K562 (cell line): ENCODE measurements around the gene GBX1. TPM values are rescaled to one million over a fixed set of nuclear protein-coding genes. Genes with fewer than 3 reads are reported as not detected.
A peak's percentile ranks its signal among the peaks of the same experiment; 100 is the strongest.

Experiments used
- ATAC-seq: fragments of 200-7000 bp; cut with Tn5 transposase; 3 replicates; pipeline ENCODE4 v1.9.1; 2020; ENCODE audit warnings: moderate library complexity
- BruUV-seq: library from RNA; stranded (reverse); fragments of 400-500 nt; replicated peaks from 2 replicates; lab custom pipeline; 2021; lab: Mats Ljungman, UMichigan
- CTCF ChIA-PET: fragments of 300-600 bp; formaldehyde crosslinking; extraction: SDS; loops from one replicate; lab custom pipeline; 2021; ENCODE audit warnings: low intra/inter-chr PET ratio; lab: Yijun Ruan, JAX
- POLR2A ChIA-PET: fragments of 300-600, 350-650 bp; sonication (Branson Sonifier 250); formaldehyde crosslinking; extraction: SDS; loops from one replicate; lab custom pipeline; 2021; ENCODE audit warnings: antibody characterized with exemption, inconsistent platforms; lab: Yijun Ruan, JAX
- DNase-seq, 4 experiments: peaks; one replicate each; pipeline versions ENCODE4 v3.0.0 to v3.0.0-alpha.2; 2011 to 2018; ENCODE audit warnings: low spot score in 3 of 4, mixed read lengths in 3 of 4; ENCODE audit errors: extremely low read depth in 1 of 4
- FAIRE-seq: peaks from 2 replicates; lab custom pipeline; 2011; peaks lifted over from hg19 to GRCh38; lab: Jason Lieb, UNC
- H2AFZ ChIP-seq: 2 replicates; pipeline ENCODE4 v1.6.0; 2011; ENCODE audit warnings: low read depth, low read length, control low read depth, inconsistent platforms
- H3K27ac ChIP-seq: fragments of 200-600 bp; 3 replicates; pipeline ENCODE4 v1.8.0; 2011; ENCODE audit warnings: low read depth, mild to moderate bottlenecking, control low read depth, inconsistent platforms, low read length, moderate library complexity, mixed read lengths; ENCODE audit errors: extremely low read depth
- H3K27me3 ChIP-seq, 2 experiments: fragments of 300-600 bp in 1 of 2; 2 replicates in 1 of 2; 3 replicates in 1 of 2; pipeline versions ENCODE4 v1.6.0 to v1.8.0; 2011; ENCODE audit warnings: inconsistent platforms in 2 of 2, low read length in 2 of 2, mild to moderate bottlenecking in 1 of 2, mixed read lengths in 1 of 2, moderate library complexity in 1 of 2; ENCODE audit not compliant: control insufficient read depth in 2 of 2, insufficient read depth in 2 of 2
- H3K36me3 ChIP-seq: fragments of 300-600 bp; 3 replicates; pipeline ENCODE4 v1.8.0; 2011; ENCODE audit warnings: mild to moderate bottlenecking, low read length, inconsistent platforms; ENCODE audit not compliant: control insufficient read depth, insufficient read depth
- H3K4me1 ChIP-seq, 2 experiments: fragments of 200-600 bp in 1 of 2; replicated peaks in 1 of 2; 2 replicates in 1 of 2; 3 replicates in 1 of 2; pipeline versions ENCODE4 v1.5.1 to v1.8.0; 2011; ENCODE audit warnings: inconsistent platforms in 2 of 2, low read length in 2 of 2, mild to moderate bottlenecking in 1 of 2, mixed read lengths in 1 of 2, moderate library complexity in 1 of 2; ENCODE audit not compliant: control insufficient read depth in 2 of 2, insufficient read depth in 2 of 2
- H3K4me2 ChIP-seq: 2 replicates; pipeline ENCODE4 v1.6.1; 2011; ENCODE audit warnings: low read length, control low read depth, inconsistent platforms, mixed read lengths; ENCODE audit not compliant: insufficient read depth
- H3K4me3 ChIP-seq: fragments of 200-600 bp; sonication (generic), shearing (Covaris generic); 2 replicates; pipeline ENCODE4 v1.5.1; 2016; ENCODE audit warnings: control low read depth, inconsistent platforms
- H3K79me2 ChIP-seq: fragments of 200-600 bp; 3 replicates; pipeline ENCODE4 v1.8.0; 2011; ENCODE audit warnings: low read length, inconsistent platforms; ENCODE audit not compliant: control insufficient read depth, insufficient read depth
- H3K9ac ChIP-seq, 2 experiments: 2 replicates each; pipeline versions ENCODE4 v1.6.0 to v1.6.1; 2011; ENCODE audit warnings: low read depth in 2 of 2, low read length in 2 of 2, control low read depth in 1 of 2, inconsistent platforms in 1 of 2, mild to moderate bottlenecking in 1 of 2, mixed read lengths in 1 of 2; ENCODE audit not compliant: insufficient read depth in 1 of 2
- H3K9me1 ChIP-seq: one replicate; pipeline ENCODE4 v1.6.0; 2011; ENCODE audit warnings: inconsistent platforms, mild to moderate bottlenecking, low read length, moderate library complexity; ENCODE audit not compliant: control insufficient read depth, insufficient read depth
- H3K9me3 ChIP-seq: replicated peaks from 2 replicates; pipeline ENCODE4 v1.5.1; 2011; ENCODE audit warnings: low read depth, low read length, inconsistent platforms; ENCODE audit not compliant: control insufficient read depth, insufficient read depth
- H4K20me1 ChIP-seq: replicated peaks from 2 replicates; pipeline ENCODE4 v1.6.1; 2011; ENCODE audit warnings: low read length, inconsistent platforms, mixed read lengths; ENCODE audit not compliant: control insufficient read depth, insufficient read depth
- CCAR2 ChIP-seq: fragments of 200-400 bp; formaldehyde crosslinking; IDR thresholded peaks from 2 replicates; pipeline ENCODE4 v1.6.1; 2017; ENCODE audit warnings: mild to moderate bottlenecking, low read depth, low read length
- CREB5 ChIP-seq: fragments of 250-450 bp; sonication (Bioruptor Pico); IDR thresholded peaks from 2 replicates; pipeline ENCODE4 v1.5.0; 2020; ENCODE audit warnings: mild to moderate bottlenecking
- E2F8 ChIP-seq: fragments of 450-650 bp; IDR thresholded peaks from 2 replicates; pipeline ENCODE4 v1.7.1; 2018; ENCODE audit warnings: mild to moderate bottlenecking, low read depth; ENCODE audit not compliant: partially characterized antibody
- EGR1 ChIP-seq: fragments of 450-650 bp; conservative IDR thresholded peaks from 2 replicates; pipeline ENCODE4 v1.6.1; 2017; ENCODE audit warnings: mild to moderate bottlenecking
- KDM5B ChIP-seq: fragments of 200-600 bp; sonication (generic); IDR thresholded peaks from 2 replicates; pipeline ENCODE4 v1.6.1; 2012; ENCODE audit warnings: low read depth, mild to moderate bottlenecking, moderate library complexity, low read length, control low read depth, inconsistent platforms; ENCODE audit not compliant: insufficient replicate concordance
- MED1 ChIP-seq: sonication (generic); formaldehyde crosslinking; IDR thresholded peaks from 2 replicates; pipeline ENCODE4 v1.8.1; 2023; ENCODE audit warnings: missing genetic modification reagents, borderline replicate concordance
- NFRKB ChIP-seq: fragments of 450-650 bp; IDR thresholded peaks from 2 replicates; pipeline ENCODE4 v1.6.1; 2016; ENCODE audit warnings: low read depth
- SNRNP70 ChIP-seq: fragments of 200-400 bp; formaldehyde crosslinking; optimal IDR thresholded peaks from 2 replicates; pipeline ENCODE3; 2017; ENCODE audit warnings: low read depth, low read length
- ZC3H11A ChIP-seq: IDR thresholded peaks from 2 replicates; pipeline ENCODE4 v1.6.1; 2012; ENCODE audit warnings: low read depth, low read length, improper control_type of control experiment
- ZC3H8 ChIP-seq: fragments of 450-650 bp; IDR thresholded peaks from 2 replicates; pipeline ENCODE4 v1.6.1; 2017
- WGBS: fragments of 100-300 bp; shearing (Covaris generic); methylation state at CpG from one replicate; pipeline ENCODE4 v1.1.6; 2016; ENCODE audit warnings: low coverage, mixed read lengths; ENCODE audit not compliant: insufficient coverage; ENCODE audit errors: missing lambda C conversion rate; 5-methylcytosine and 5-hydroxymethylcytosine counted together
- in situ Hi-C: fragments of 300-500 bp; cut with MboI; formaldehyde crosslinking; loops from 4 replicates; pipeline ENCODE4 v1.15.0; 2018; ENCODE audit warnings: inconsistent platforms, mixed read lengths
- intact Hi-C: fragments of 100-400 bp; cut with micrococcal nuclease; formaldehyde crosslinking; loops from 2 replicates; pipeline ENCODE4 v1.14.2; 2022
- polyA plus RNA-seq, 8 experiments: library from polyadenylated mRNA; depleted of rRNA in 4 of 8; stranded (reverse) in 5 of 8; unstranded in 3 of 8; fragments of >200 nt; fragmentation: Nextera tagmentation in 2 of 8; fragmentation: Illumina TruSeq in 1 of 8; extraction: Ambion mirVana in 2 of 8; extraction: Trizol in 1 of 8; gene quantifications; 2 replicates each; pipeline versions ENCODE4 v1.2.1 to v1.2.3, GENCODE V29; 2011 to 2014; ENCODE audit warnings: inconsistent platforms in 1 of 8, missing spikeins in 1 of 8
- total RNA-seq, 7 experiments: library from RNA; depleted of rRNA in 6 of 7; stranded (reverse); fragments of >200 nt in 6 of 7; fragmentation: Illumina TruSeq in 2 of 7; extraction: Trizol in 2 of 7; gene quantifications; 2 replicates each; pipeline versions ENCODE4 v1.2.1 to v1.2.3, GENCODE V29; 2011 to 2021; ENCODE audit warnings: low replicate concordance in 1 of 7

GBX1 gene
- total and polyA plus RNA-seq, 9 of the 15 experiments (the other 6 are each of a cell fraction or from before 2014, with no cell fraction given): not detected

GRCh38 chr7:151124899-151125399 lies 42.5 kb downstream of the GBX1 start:
- no peak for ATAC-seq
- Histone ChIP-seq H3K36me3 (peaks cover 95% of the 10 kb centered on the region), H3K27me3 (no peaks in the 10 kb centered on the region; a peak in 1 of 5 replicates), H3K4me3 (no peak overlapping the region), H4K20me1 (peaks cover 13% of the 10 kb centered on the region), H3K9ac (peak overlapping the region in 1 of 2 experiments; percentile 14; a peak in 1 of 4 replicates), H3K9me1 (peaks cover 5% of the 10 kb centered on the region)
- CTCF ChIA-PET: interaction anchor here (2.1 to 4.4 kb wide), 3 partner anchors 48 to 178 kb away, joined by 11 to 74 read pairs (median 32); no protein-coding TSS in a partner anchor
- no peak for DNase-seq
- 86% methylated on average over 14 of the region's 14 CpGs for WGBS
- TF ChIP-seq EGR1 (peak; percentile 68), KDM5B (no peak)
- TF ChIP-seq, all 486 proteins: peak for 1
- no TSS peak for BruUV-seq
- H3K4me2 ChIP-seq: no peak overlapping the region
- intact Hi-C loops (loop anchor here (1.0 to 2.0 kb wide), 3 partner anchors 47 to 178 kb away; no protein-coding TSS in a partner anchor), in situ Hi-C loops (no loop called here)
- POLR2A ChIA-PET: no interaction called here
- FAIRE-seq: peak; percentile 32
- H3K4me1 ChIP-seq: peaks cover 0 to 47% of the 10 kb centered on the region in 2 experiments; a peak in 1 of 5 replicates
- no peak overlapping the region for H3K27ac ChIP-seq
- no peak overlapping the region for H2AFZ ChIP-seq
- H3K79me2 ChIP-seq: peaks cover 10% of the 10 kb centered on the region; the same call in 2 of the 3 replicates
- no peaks in the 10 kb centered on the region for H3K9me3 ChIP-seq

- H3K27me3 ChIP-seq: no peaks in the 10 kb centered on the region; a peak in 1 of 5 replicates
- peaks cover 95% of the 10 kb centered on the region for H3K36me3 ChIP-seq
- peaks cover 0 to 51% of the 10 kb centered on the region in 2 experiments; a peak in 1 of 5 replicates for H3K4me1 ChIP-seq
- H3K9me1 ChIP-seq: peaks cover 5% of the 10 kb centered on the region
- H3K79me2 ChIP-seq: peaks cover 10% of the 10 kb centered on the region; the same call in 2 of the 3 replicates
- no peak overlapping the region for H3K4me2 ChIP-seq
- DNase-seq (no peak), ATAC-seq (no peak), FAIRE-seq (no peak)
- 92% methylated on average over 7 of the region's 7 CpGs for WGBS
- H3K9ac ChIP-seq: peak overlapping the region in 1 of 2 experiments; percentile 11; a peak in 1 of 4 replicates
- CTCF ChIA-PET: interaction anchor here (0.6 to 4.4 kb wide), 7 partner anchors 10 to 179 kb away, joined by 3 to 74 read pairs (median 11); partner anchors contain the start of gene GBX1
- POLR2A ChIA-PET: interaction anchor here (0.9 to 1.0 kb wide), 4 partner anchors 15 to 120 kb away, joined by 3 to 7 read pairs (median 4); no protein-coding TSS in a partner anchor
- intact Hi-C loops (loop anchor here (1.0 to 2.0 kb wide), 3 partner anchors 48 to 178 kb away; no protein-coding TSS in a partner anchor), in situ Hi-C loops (no loop called here)
- no TSS peak for BruUV-seq
- no peak overlapping the region for H3K4me3 ChIP-seq
- H3K9me3 ChIP-seq: no peaks in the 10 kb centered on the region
- no peak overlapping the region; the same call in 2 of the 3 replicates for H3K27ac ChIP-seq
- H4K20me1 ChIP-seq: peaks cover 13% of the 10 kb centered on the region
- no peak overlapping the region for H2AFZ ChIP-seq
- TF ChIP-seq CCAR2: no peak
- TF ChIP-seq NFRKB: no peak
- no peak for TF ChIP-seq CREB5 (CRISPR knock-in tag)
- no peak for TF ChIP-seq ZC3H8
- TF ChIP-seq E2F8: no peak
- TF ChIP-seq MED1 (CRISPR knock-in tag): 0 out of 2 replicates have a peak, but pooled peaks have one; percentile 53
- TF ChIP-seq ZC3H11A: no peak
- no peak for TF ChIP-seq SNRNP70
Measured at GRCh38 chr7:151124481-151124880, 43.0 kb downstream of the GBX1 start.
